Measurements from ENCODE around the gene TEX2. TPM values are rescaled to one million over a fixed set of nuclear protein-coding genes. Genes with fewer than 3 reads are reported as not detected.

Gene TEX2
- total RNA-seq, 1 experiment from 2014 or later = 29.6 TPM

- in situ Hi-C loops (cut with HindIII; ENCODE audit: low pct_unique_long_range_greater_than_20kb, low sequenced_read_pairs) = no loop called here
- DNase-seq (ENCODE audit: low read depth, low spot score) = no peak
Observed at GRCh38 chr17:64273006-64273405, 9.9 kb upstream of the TEX2 start.

GRCh38 chr17:64270885-64271284 lies 7.8 kb upstream of the TEX2 start:
- no peak for DNase-seq (ENCODE audit: low read depth, low spot score)
- in situ Hi-C loops (cut with HindIII; ENCODE audit: low pct_unique_long_range_greater_than_20kb, low sequenced_read_pairs) = no loop called here

GRCh38 chr17:64269687-64270649 lies 6.9 kb upstream of the TEX2 start:
- in situ Hi-C loops (cut with HindIII; ENCODE audit: low pct_unique_long_range_greater_than_20kb, low sequenced_read_pairs) = no loop called here
- DNase-seq (ENCODE audit: low read depth, low spot score) = no peak

- DNase-seq (ENCODE audit: low read depth, low spot score) = peak; percentile 90
- in situ Hi-C loops (cut with HindIII; ENCODE audit: low pct_unique_long_range_greater_than_20kb, low sequenced_read_pairs) = no loop called here
Observed at GRCh38 chr17:64264891-64265290, 1.8 kb upstream of the TEX2 start.

- in situ Hi-C loops (cut with HindIII; ENCODE audit: low pct_unique_long_range_greater_than_20kb, low sequenced_read_pairs) = no loop called here
- DNase-seq (ENCODE audit: low read depth, low spot score) = peak; percentile 34
Observed at GRCh38 chr17:64262198-64262999, 661 bp downstream of the TEX2 start.

- in situ Hi-C loops (cut with HindIII; ENCODE audit: low pct_unique_long_range_greater_than_20kb, low sequenced_read_pairs) = no loop called here
- DNase-seq (ENCODE audit: low read depth, low spot score) = no peak
Observed at GRCh38 chr17:64261417-64262145, 1.5 kb downstream of the TEX2 start.

GRCh38 chr17:64260886-64261285 lies 2.2 kb downstream of the TEX2 start:
- DNase-seq (ENCODE audit: low read depth, low spot score) = no peak
- in situ Hi-C loops (cut with HindIII; ENCODE audit: low pct_unique_long_range_greater_than_20kb, low sequenced_read_pairs) = no loop called here

GRCh38 chr17:64259922-64260321 lies 3.1 kb downstream of the TEX2 start:
- in situ Hi-C loops (cut with HindIII; ENCODE audit: low pct_unique_long_range_greater_than_20kb, low sequenced_read_pairs) = no loop called here
- no peak for DNase-seq (ENCODE audit: low read depth, low spot score)

GRCh38 chr17:64259426-64259825 lies 3.6 kb downstream of the TEX2 start:
- DNase-seq (ENCODE audit: low read depth, low spot score) = no peak
- in situ Hi-C loops (cut with HindIII; ENCODE audit: low pct_unique_long_range_greater_than_20kb, low sequenced_read_pairs) = no loop called here

GRCh38 chr17:64256913-64257807 lies 5.9 kb downstream of the TEX2 start:
- in situ Hi-C loops (cut with HindIII; ENCODE audit: low pct_unique_long_range_greater_than_20kb, low sequenced_read_pairs) = no loop called here
- peak; percentile 49 for DNase-seq (ENCODE audit: low read depth, low spot score)

GRCh38 chr17:64255764-64256163 lies 7.3 kb downstream of the TEX2 start:
- in situ Hi-C loops (cut with HindIII; ENCODE audit: low pct_unique_long_range_greater_than_20kb, low sequenced_read_pairs) = no loop called here
- DNase-seq (ENCODE audit: low read depth, low spot score) = no peak

- no peak for DNase-seq (ENCODE audit: low read depth, low spot score)
- in situ Hi-C loops (cut with HindIII; ENCODE audit: low pct_unique_long_range_greater_than_20kb, low sequenced_read_pairs) = no loop called here
Observed at GRCh38 chr17:64254755-64255154, 8.3 kb downstream of the TEX2 start.

- in situ Hi-C loops (cut with HindIII; ENCODE audit: low pct_unique_long_range_greater_than_20kb, low sequenced_read_pairs) = no loop called here
- DNase-seq (ENCODE audit: low read depth, low spot score) = no peak
Observed at GRCh38 chr17:64253470-64253869, 9.6 kb downstream of the TEX2 start.

GRCh38 chr17:64252831-64253230 lies 10.2 kb downstream of the TEX2 start:
- DNase-seq (ENCODE audit: low read depth, low spot score) = no peak
- in situ Hi-C loops (cut with HindIII; ENCODE audit: low pct_unique_long_range_greater_than_20kb, low sequenced_read_pairs) = no loop called here

- in situ Hi-C loops (cut with HindIII; ENCODE audit: low pct_unique_long_range_greater_than_20kb, low sequenced_read_pairs) = no loop called here
- DNase-seq (ENCODE audit: low read depth, low spot score) = no peak
Observed at GRCh38 chr17:64250233-64250835, 12.7 kb downstream of the TEX2 start.

- DNase-seq (ENCODE audit: low read depth, low spot score) = no peak
Observed at GRCh38 chr17:64247836-64248235, 15.2 kb downstream of the TEX2 start.

More at GRCh38 chr17:64247836-64248235, 15.2 kb downstream of the TEX2 start:
- in situ Hi-C loops (cut with HindIII; ENCODE audit: low pct_unique_long_range_greater_than_20kb, low sequenced_read_pairs) = no loop called here
